Measurements from ENCODE around the gene BEGAIN. TPM values are rescaled to one million over a fixed set of nuclear protein-coding genes. Genes with fewer than 3 reads are reported as not detected.

The BEGAIN gene
- polyA plus RNA-seq, 2 donors: 0.28 to 0.88 TPM

DNA sequence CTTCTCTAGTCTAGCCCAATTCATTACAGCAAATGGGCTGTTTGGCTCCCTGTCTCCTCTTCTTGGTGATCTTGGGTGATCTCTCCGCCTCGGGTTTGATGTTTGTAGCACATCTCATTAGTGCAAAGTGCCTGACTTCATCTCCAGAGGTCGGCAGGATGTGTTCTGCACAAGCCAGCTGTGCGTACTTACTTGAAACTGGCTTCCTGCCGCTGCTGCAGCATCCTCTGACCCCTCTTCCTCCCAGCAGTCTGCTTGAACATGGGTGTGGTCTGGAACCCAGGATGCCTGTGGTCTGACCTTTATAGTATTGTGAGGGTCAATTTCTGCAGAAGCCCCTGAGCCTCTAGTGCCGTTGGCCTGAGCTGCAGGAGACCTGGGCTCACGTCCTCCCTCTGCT is 99.2 kb downstream of the BEGAIN start:
- Histone ChIP-seq H3K27me3 (ENCODE audit: control insufficient read depth in 1 of 2, insufficient read depth in 2 of 2, low read length in 2 of 2) (no peaks in the 10 kb centered on the region), H3K9me3 (ENCODE audit: control insufficient read depth in 2 of 2, insufficient read depth in 1 of 2, low read depth in 1 of 2, low read length in 1 of 2) (no peaks in the 10 kb centered on the region), H3K27ac (ENCODE audit: low read depth in 2 of 2, low read length in 1 of 2) (no peak overlapping the region), H3K36me3 (ENCODE audit: control insufficient read depth in 2 of 2, insufficient read depth in 2 of 2, low read length in 1 of 2) (no peaks in the 10 kb centered on the region), H3K4me3 (ENCODE audit: low read depth in 1 of 2, low read length in 2 of 2) (no peak overlapping the region), H3K4me1 (ENCODE audit: control insufficient read depth in 2 of 2, insufficient read depth in 2 of 2, low read length in 1 of 2) (no peaks in the 10 kb centered on the region)
- 63 to 68% methylated on average over 7 of the region's 7 CpGs for WGBS, 2 donors

DNA sequence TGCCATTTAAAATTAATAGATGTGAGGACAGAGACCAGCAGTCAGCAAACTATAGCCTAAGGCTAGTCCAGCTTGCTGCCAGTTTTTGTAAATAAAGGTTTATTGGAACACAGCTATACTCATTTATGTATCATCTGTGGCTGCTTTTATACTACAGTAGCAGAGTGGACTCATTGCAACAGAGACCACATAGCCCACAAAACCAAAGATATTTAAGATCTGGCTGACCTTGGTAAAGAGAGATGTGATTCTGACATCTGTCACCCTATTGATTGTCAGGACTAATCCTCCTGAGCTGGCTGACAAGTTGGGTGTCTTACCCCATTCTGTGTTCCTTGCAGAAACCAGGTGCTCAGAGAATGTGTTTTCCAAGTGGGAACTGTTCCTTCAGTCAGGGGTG is 99.9 kb downstream of the BEGAIN start:
- Histone ChIP-seq H3K4me1 (ENCODE audit: control insufficient read depth in 2 of 2, insufficient read depth in 2 of 2, low read length in 1 of 2) (no peaks in the 10 kb centered on the region), H3K4me3 (ENCODE audit: low read depth in 1 of 2, low read length in 2 of 2) (no peak overlapping the region), H3K27me3 (ENCODE audit: control insufficient read depth in 1 of 2, insufficient read depth in 2 of 2, low read length in 2 of 2) (no peaks in the 10 kb centered on the region), H3K27ac (ENCODE audit: low read depth in 2 of 2, low read length in 1 of 2) (no peak overlapping the region), H3K36me3 (ENCODE audit: control insufficient read depth in 2 of 2, insufficient read depth in 2 of 2, low read length in 1 of 2) (no peaks in the 10 kb centered on the region), H3K9me3 (ENCODE audit: control insufficient read depth in 2 of 2, insufficient read depth in 1 of 2, low read depth in 1 of 2, low read length in 1 of 2) (no peaks in the 10 kb centered on the region)

Other genes starting within 250 kb of the BEGAIN start
- 1 to 10 TPM; 2.7 to 3.1 TPM for gene WDR25, start 210.9 kb downstream of the BEGAIN start, polyA plus RNA-seq
- under 1 TPM in 1 of 2 donors, not detected in 1; 0.16 TPM for gene DLK1, start 139.5 kb upstream of the BEGAIN start, polyA plus RNA-seq
- gene MEG3, start 238.7 kb upstream of the BEGAIN start, polyA plus RNA-seq: 10 to 100 TPM in 1 of 2 donors, 1 to 10 TPM in 1; 9.7 to 13.9 TPM